Hepatocyte (in vitro differentiated cells): Measurements from ENCODE around the gene KRT26. TPM values are rescaled to one million over a fixed set of nuclear protein-coding genes. Genes with fewer than 3 reads are reported as not detected.

Experiments
- DNase-seq: peaks from one replicate; pipeline ENCODE4 v3.0.0-alpha.2; 2016; ENCODE audit warnings: low spot score
- H2AFZ ChIP-seq: fragments of 200-600 bp; sonication (generic); 2 replicates; pipeline ENCODE4 v1.6.0; 2016; ENCODE audit warnings: antibody characterized with exemption, mild to moderate bottlenecking
- H3K27ac ChIP-seq: fragments of 200-600 bp; sonication (generic); 2 replicates; pipeline ENCODE4 v1.5.1; 2016; ENCODE audit warnings: mild to moderate bottlenecking
- H3K27me3 ChIP-seq: fragments of 200-600 bp; sonication (generic); 2 replicates; pipeline ENCODE4 v1.6.1; 2016
- H3K36me3 ChIP-seq: fragments of 200-600 bp; sonication (generic); replicated peaks from 2 replicates; pipeline ENCODE4 v1.5.1; 2016; ENCODE audit warnings: low read depth; ENCODE audit not compliant: insufficient read depth
- H3K4me1 ChIP-seq: fragments of 200-600 bp; sonication (generic); 2 replicates; pipeline ENCODE4 v1.5.1; 2016; ENCODE audit warnings: mild to moderate bottlenecking, moderate library complexity; ENCODE audit not compliant: insufficient read depth
- H3K4me2 ChIP-seq: fragments of 200-600 bp; sonication (generic); 2 replicates; pipeline ENCODE4 v1.6.0; 2016
- H3K4me3 ChIP-seq: fragments of 200-600 bp; sonication (generic); 2 replicates; pipeline ENCODE4 v1.5.1; 2016; ENCODE audit warnings: mild to moderate bottlenecking
- H3K79me2 ChIP-seq: fragments of 200-600 bp; sonication (generic); 2 replicates; pipeline ENCODE4 v1.6.0; 2017; ENCODE audit warnings: mild to moderate bottlenecking
- H3K9me2 ChIP-seq: fragments of 200-600 bp; sonication (generic); replicated peaks from 2 replicates; pipeline ENCODE4 v1.6.0; 2017; ENCODE audit warnings: mild to moderate bottlenecking; ENCODE audit not compliant: insufficient read depth
- H3K9me3 ChIP-seq: fragments of 200-600 bp; sonication (generic); 2 replicates; pipeline ENCODE4 v1.5.1; 2016; ENCODE audit warnings: low read depth, mild to moderate bottlenecking
- H4K20me1 ChIP-seq: fragments of 200-600 bp; sonication (generic); 2 replicates; pipeline ENCODE4 v1.6.0; 2016; ENCODE audit warnings: mild to moderate bottlenecking; ENCODE audit not compliant: insufficient read depth, poor library complexity, severe bottlenecking
- EZH2 ChIP-seq: fragments of 200-600 bp; sonication (generic); IDR thresholded peaks from 2 replicates; pipeline ENCODE4 v1.6.1; 2016; ENCODE audit warnings: antibody characterized with exemption, mild to moderate bottlenecking, borderline replicate concordance
- EZH2phosphoT487 ChIP-seq: fragments of 200-600 bp; sonication (generic); IDR thresholded peaks from one replicate; pipeline ENCODE4 v1.6.1; 2018; ENCODE audit warnings: antibody characterized with exemption, mild to moderate bottlenecking, low read depth, moderate library complexity; ENCODE audit not compliant: unreplicated experiment, severe bottlenecking
- WGBS: methylation state at CpG from one replicate; pipeline ENCODE4 v1.1.6; 2016; ENCODE audit warnings: low lambda C conversion rate; ENCODE audit errors: missing lambda C conversion rate; 5-methylcytosine and 5-hydroxymethylcytosine counted together
- polyA plus RNA-seq: library from polyadenylated mRNA; unstranded; fragments of >200 nt; fragmentation: Nextera tagmentation; extraction: Ambion mirVana; gene quantifications from 2 replicates; pipeline ENCODE4 v1.2.1, GENCODE V29; 2016
- total RNA-seq: library from RNA; depleted of rRNA; stranded (reverse); fragments of >200 nt; gene quantifications from 2 replicates; pipeline ENCODE4 v1.2.3, GENCODE V29; 2014
- TF ChIP-seq, protein P1 (sequence below): fragments of 200-600 bp; sonication (generic); IDR thresholded peaks from 2 replicates; pipeline ENCODE4 v1.5.1; 2016; ENCODE audit warnings: antibody characterized with exemption, mild to moderate bottlenecking; ENCODE audit not compliant: poor library complexity

The KRT26 gene
- total and polyA plus RNA-seq, 2 experiments from 2014 or later, result not detected

DNA sequence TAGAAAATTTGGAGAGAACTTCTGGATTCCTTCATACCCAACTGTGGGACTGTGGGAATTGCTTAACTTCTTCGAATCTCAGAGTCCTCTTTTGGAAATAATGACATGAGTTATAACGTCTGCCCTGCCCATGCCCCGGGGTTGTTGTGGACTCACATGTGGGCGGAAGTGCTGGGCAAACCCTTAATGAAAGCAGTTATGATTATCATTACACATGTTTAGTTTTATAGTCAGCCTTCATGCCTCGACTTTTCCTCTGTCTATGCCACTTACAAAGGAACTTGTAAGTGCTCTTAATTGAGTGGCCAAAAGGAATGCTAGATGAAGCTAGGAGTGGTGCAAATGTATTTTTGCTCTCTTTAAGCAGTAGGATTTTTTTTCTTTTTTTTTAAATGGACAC, 6.5 kb upstream of the KRT26 start:
- DNase-seq, result no peak
- Histone ChIP-seq H3K9me3 (no peaks in the 10 kb centered on the region), H3K79me2 (no peaks in the 10 kb centered on the region), H3K4me2 (no peak overlapping the region), H4K20me1 (no peaks in the 10 kb centered on the region), H3K4me1 (no peaks in the 10 kb centered on the region), H3K27me3 (peaks cover 6% of the 10 kb centered on the region), H3K9me2 (no peaks in the 10 kb centered on the region), H2AFZ (no peak overlapping the region), H3K4me3 (no peak overlapping the region), H3K36me3 (no peaks in the 10 kb centered on the region), H3K27ac (no peak overlapping the region)
- WGBS, result 79% methylated on average over 5 of the region's 5 CpGs
- TF ChIP-seq EZH2phosphoT487, result no peak
- TF ChIP-seq, protein P1, sequence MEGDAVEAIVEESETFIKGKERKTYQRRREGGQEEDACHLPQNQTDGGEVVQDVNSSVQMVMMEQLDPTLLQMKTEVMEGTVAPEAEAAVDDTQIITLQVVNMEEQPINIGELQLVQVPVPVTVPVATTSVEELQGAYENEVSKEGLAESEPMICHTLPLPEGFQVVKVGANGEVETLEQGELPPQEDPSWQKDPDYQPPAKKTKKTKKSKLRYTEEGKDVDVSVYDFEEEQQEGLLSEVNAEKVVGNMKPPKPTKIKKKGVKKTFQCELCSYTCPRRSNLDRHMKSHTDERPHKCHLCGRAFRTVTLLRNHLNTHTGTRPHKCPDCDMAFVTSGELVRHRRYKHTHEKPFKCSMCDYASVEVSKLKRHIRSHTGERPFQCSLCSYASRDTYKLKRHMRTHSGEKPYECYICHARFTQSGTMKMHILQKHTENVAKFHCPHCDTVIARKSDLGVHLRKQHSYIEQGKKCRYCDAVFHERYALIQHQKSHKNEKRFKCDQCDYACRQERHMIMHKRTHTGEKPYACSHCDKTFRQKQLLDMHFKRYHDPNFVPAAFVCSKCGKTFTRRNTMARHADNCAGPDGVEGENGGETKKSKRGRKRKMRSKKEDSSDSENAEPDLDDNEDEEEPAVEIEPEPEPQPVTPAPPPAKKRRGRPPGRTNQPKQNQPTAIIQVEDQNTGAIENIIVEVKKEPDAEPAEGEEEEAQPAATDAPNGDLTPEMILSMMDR, result no peak
- TF ChIP-seq EZH2, result no peak

DNA sequence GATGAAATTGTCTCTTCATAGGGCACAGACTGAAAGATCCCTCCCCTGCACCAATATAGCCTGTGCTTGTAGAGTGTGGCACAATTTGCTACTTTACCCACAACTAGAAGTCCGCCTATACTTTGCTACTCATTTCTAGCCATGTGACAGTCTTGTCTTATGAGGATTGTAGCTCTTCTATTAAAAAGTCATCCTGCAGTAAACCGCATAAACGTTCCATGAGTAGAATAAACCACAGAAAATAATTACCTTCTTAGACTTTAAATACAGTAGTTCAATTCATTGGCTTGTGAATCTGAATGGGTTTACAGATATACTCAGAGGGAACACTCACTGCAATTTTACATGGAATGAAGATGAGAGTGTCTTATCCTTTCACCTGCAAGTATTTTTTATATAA, 6.0 kb upstream of the KRT26 start:
- Histone ChIP-seq H3K9me2 (no peaks in the 10 kb centered on the region), H3K27ac (no peak overlapping the region), H2AFZ (no peak overlapping the region), H3K4me2 (no peak overlapping the region), H3K36me3 (no peaks in the 10 kb centered on the region), H4K20me1 (no peaks in the 10 kb centered on the region), H3K9me3 (no peaks in the 10 kb centered on the region), H3K27me3 (peaks cover 6% of the 10 kb centered on the region), H3K79me2 (no peaks in the 10 kb centered on the region), H3K4me3 (no peak overlapping the region), H3K4me1 (no peaks in the 10 kb centered on the region)
- no peak for DNase-seq
- TF ChIP-seq, protein P1, result no peak
- TF ChIP-seq EZH2 (no peak), EZH2phosphoT487 (no peak)
- 89% methylated on average over 3 of the region's 3 CpGs for WGBS

DNA sequence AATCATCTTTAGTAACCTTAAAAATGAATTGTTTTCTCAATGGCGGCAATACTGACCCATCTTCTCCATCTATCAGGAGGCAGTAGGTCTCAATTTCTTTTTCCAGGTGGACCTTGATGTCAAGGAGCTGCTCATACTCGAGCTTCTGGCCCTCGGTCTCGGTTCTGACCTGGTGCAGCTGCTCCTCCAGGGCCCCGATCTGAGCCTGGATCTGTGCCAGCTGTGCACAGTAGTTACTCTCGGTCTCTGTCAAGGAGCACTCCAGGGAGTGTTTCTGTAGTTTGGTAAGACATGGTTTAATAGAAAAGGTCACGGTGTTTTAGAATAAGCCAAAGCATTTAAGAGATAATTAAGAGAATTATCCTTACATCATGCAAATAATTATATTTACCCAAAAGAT, 5.5 kb upstream of the KRT26 start:
- 77% methylated on average over 7 of the region's 7 CpGs for WGBS

More for the DNA sequence above, 5.5 kb upstream of the KRT26 start:
- Histone ChIP-seq H3K9me2 (no peaks in the 10 kb centered on the region), H3K27me3 (peaks cover 6% of the 10 kb centered on the region), H3K4me3 (no peak overlapping the region), H2AFZ (no peak overlapping the region), H3K27ac (no peak overlapping the region), H3K4me2 (no peak overlapping the region), H3K9me3 (no peaks in the 10 kb centered on the region), H3K79me2 (no peaks in the 10 kb centered on the region), H3K36me3 (no peaks in the 10 kb centered on the region), H3K4me1 (no peaks in the 10 kb centered on the region), H4K20me1 (no peaks in the 10 kb centered on the region)
- no peak for DNase-seq
- no peak for TF ChIP-seq EZH2
- TF ChIP-seq, protein P1, result no peak
- TF ChIP-seq EZH2phosphoT487, result no peak
